GM21786 (cell line): ENCODE results near the gene MARCHF4.

Experiments
- ATAC-seq: cut with Tn5 transposase; IDR thresholded peaks from one replicate; pipeline ENCODE4 v1.9.1; 2021; ENCODE audit not compliant: unreplicated experiment

Gene MARCHF4

DNA sequence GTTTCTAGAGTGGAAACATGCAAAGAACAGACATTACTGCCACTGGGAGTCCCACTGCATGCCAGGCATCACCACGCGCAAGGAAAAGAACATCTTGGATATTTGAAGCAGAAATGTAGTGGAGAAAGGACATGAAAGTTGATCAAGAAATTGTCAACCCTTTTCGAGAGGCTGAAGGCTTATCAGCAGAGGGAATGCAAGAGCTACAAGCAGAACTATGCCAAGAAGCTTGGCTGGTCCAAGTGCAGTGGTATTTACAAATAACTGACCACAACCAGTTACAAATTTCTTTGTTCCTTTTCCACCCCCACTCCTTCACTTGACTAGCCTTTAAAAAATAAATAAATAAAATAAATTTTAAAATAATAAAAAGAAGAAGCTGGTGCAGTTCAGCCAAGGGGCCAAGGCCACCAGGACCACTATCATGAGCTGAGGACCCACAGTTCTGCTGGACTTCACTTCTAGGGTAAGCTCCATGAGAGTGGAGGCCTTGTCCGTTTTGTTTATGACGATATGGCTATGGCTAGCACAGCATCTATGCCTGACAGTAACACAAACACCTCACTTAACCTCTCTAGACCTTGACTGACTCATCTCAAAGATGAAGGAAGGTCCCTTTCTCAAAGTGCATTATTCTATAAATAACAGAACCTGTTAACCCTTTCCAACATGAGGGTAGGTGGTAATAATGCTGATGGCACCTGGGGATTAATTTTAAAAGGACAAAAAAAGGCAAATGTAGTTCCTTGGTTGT lies 20.9 kb downstream of the MARCHF4 start:
- no peak for ATAC-seq

GRCh38 chr2:216350214-216350791 lies 22.0 kb downstream of the MARCHF4 start:
- no peak for ATAC-seq

DNA sequence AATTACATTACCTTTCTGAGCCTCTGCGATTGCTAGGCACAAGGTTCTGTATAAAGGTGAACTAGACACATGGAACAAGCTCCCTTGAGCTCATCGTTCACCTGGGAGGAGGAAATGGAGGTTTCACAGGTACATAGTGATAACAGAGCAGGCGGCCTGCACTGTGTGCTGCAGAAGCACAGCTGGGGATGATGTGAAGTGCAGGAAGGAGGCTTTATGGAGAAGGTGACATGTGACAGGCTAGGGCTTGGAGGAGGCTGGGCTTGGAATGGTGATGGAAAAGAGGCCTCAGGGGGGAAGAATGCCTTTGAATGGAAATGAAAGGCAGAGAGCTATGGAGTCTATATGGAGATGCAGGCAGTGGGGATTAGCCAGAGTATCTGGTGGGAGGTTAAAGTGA lies 22.9 kb downstream of the MARCHF4 start:
- no peak for ATAC-seq

- no peak for ATAC-seq
Observed at GRCh38 chr2:216348756-216349308, 23.5 kb downstream of the MARCHF4 start.

GRCh38 chr2:216346781-216347180 lies 25.5 kb downstream of the MARCHF4 start:
- no peak for ATAC-seq

- ATAC-seq: no peak
Observed at GRCh38 chr2:216345846-216346245, 26.4 kb downstream of the MARCHF4 start.

- ATAC-seq: no peak
Observed at GRCh38 chr2:216344950-216345300, 27.4 kb downstream of the MARCHF4 start.

- ATAC-seq: no peak
Observed at GRCh38 chr2:216344206-216344949, 27.9 kb downstream of the MARCHF4 start.

GRCh38 chr2:216343221-216343980 lies 28.9 kb downstream of the MARCHF4 start:
- ATAC-seq: no peak

DNA sequence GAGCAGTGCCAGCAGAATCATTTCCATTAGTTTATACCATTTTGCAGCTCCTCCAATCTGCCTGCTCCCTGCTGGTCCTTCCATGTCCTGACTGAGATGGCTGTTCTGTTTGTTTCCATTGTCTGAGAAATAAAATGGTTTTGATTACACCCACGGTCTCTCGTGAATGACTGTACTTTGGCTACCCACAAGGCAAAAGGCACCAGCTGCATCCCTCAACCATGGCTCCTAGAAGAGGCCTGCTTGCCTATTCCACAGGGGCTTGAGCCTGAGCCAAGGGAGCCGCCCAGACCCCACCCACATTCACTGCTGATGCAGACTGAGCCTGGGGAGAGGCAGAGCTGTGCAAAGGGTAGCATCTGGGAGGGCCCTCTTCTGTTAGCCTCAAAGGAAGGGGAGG lies 31.2 kb downstream of the MARCHF4 start:
- no peak for ATAC-seq

DNA sequence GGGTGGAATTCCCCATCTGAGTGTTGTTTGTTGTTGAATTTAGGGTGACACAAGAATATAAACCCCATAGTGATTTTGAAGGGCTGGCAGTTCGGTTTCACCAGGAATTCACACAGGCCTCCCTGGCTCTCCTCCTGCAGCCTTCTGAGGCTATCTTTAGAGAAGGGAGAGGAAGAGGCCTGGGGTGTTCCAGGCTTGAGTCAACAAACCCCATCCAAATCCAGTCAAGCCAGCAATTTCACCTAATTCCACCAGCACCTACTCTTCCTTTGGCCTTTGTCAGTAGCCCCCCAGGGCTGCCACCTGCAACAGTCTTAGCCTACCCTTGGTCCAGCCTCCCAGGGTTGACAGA lies 32.0 kb downstream of the MARCHF4 start:
- no peak for ATAC-seq

DNA sequence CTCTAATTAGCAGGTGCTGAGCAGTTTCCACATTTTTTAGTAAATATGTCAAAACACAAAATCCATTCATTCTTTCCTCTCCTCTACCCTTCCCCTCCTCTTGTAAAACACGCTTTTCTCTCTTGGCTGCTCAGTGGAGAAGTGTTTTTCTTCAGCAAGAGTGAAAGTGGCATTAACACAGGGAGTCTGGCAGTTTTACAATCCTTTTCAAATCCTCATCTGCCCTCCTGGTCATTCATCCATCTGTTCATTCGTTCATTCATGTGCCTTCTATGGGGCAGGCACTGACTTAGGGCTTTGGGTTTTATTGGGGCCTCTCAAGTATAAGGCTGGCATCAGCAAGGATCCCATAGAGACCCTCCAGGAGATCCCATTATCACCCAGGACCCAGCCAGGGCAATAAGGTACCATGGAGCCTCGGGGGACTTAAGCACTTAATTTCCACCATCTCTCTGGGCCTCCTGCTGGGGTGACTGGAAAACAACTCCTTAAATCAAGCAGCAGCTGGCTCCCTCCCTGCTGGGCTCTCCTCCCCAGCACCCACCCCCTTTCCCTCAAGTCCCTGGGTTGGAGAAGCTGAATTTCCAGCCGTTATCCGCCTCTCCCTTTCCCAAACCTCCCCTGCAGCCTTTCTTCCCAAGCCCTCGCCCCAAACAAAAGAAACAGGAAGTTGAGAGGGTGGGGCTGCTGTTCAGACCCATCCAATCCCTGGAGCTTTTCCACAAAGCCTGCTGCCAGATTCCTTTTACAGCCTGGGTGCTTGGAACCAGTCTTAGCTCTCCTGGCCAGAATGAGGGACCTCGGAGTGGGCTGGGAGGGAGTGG lies 32.6 kb downstream of the MARCHF4 start:
- no peak for ATAC-seq

DNA sequence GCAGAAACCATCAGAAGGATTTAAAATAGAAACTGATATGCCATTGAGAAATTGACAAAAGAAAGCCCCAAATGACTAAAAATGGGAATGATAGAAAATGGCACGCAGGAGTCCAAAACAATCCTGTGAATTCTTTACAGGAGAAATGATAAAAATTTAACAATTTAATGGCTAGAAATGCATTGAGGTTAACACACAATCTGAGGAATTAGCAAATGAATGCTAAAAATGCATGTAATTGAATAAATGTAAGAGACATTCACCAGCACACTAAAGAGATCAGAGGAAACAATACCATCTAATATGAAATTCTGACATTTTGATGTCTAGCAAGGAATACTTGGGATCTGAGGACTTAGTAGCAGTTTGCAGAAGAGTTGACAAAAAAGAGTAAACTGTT lies 37.0 kb downstream of the MARCHF4 start:
- ATAC-seq: no peak

GRCh38 chr2:216328347-216328746 lies 43.9 kb downstream of the MARCHF4 start:
- ATAC-seq: no peak

- no peak for ATAC-seq
Observed at GRCh38 chr2:216327447-216327935, 44.8 kb downstream of the MARCHF4 start.
